Activated naive CD8-positive, alpha-beta T cell (primary cell): ENCODE data around the gene NRDE2.

ENCODE experiments used
- H3K27ac Mint-ChIP-seq: one replicate; pipeline ENCODE4 v1.8.0; 2021; ENCODE audit warnings: mixed read lengths
- H3K27me3 Mint-ChIP-seq: one replicate; pipeline ENCODE4 v1.8.0; 2021; ENCODE audit warnings: mixed read lengths
- H3K36me3 Mint-ChIP-seq: one replicate; pipeline ENCODE4 v1.8.0; 2021; ENCODE audit warnings: mixed read lengths
- H3K4me1 Mint-ChIP-seq: one replicate; pipeline ENCODE4 v1.8.0; 2021; ENCODE audit warnings: low read depth, mixed read lengths
- H3K4me3 Mint-ChIP-seq: one replicate; pipeline ENCODE4 v1.8.0; 2021; ENCODE audit warnings: mild to moderate bottlenecking, mixed read lengths
- H3K9me3 Mint-ChIP-seq: one replicate; pipeline ENCODE4 v1.8.0; 2021; ENCODE audit warnings: low read depth, mixed read lengths

The NRDE2 gene

DNA sequence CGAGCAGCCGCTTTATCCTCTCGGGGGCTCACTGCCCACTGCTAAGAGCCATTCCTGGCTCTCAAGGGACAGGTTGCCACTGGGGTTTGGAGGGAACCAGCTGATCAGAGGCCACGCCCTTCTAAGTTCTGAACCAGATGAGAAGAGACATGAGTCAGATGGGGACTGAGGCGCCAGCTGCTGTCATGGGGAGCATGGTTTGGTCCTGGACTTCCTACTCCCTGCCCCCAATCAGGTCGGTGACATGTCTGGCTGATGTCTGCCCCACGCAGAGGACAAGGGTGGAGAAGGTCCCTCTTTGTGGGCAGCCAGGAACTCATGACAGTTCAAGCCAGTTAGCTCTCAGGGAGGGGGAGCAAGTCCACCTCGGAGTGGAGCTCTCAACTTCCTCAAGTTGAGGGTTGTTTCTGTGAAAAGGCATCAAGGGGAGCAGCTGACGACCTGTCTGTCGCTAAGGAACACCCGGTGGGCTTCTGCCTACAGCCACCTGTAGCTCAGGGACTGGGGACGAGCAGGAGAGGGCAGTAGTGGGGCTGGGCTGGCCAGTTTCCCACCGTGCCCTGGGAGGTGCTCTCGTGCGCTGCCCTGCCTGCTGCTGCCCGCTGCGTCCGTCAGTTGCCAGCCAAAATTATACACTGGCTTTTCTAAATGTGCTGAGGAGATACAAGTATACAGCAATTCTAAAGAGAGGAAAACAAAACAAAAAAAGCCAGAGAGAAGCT lies 54.9 kb downstream of the NRDE2 start:
- peaks cover 13% of the 10 kb centered on the region for H3K4me1 Mint-ChIP-seq
- H3K36me3 Mint-ChIP-seq: no peaks in the 10 kb centered on the region
- no peaks in the 10 kb centered on the region for H3K9me3 Mint-ChIP-seq
- H3K4me3 Mint-ChIP-seq: no peak overlapping the region
- no peaks in the 10 kb centered on the region for H3K27me3 Mint-ChIP-seq
- peak overlapping the region; percentile 72 for H3K27ac Mint-ChIP-seq

DNA sequence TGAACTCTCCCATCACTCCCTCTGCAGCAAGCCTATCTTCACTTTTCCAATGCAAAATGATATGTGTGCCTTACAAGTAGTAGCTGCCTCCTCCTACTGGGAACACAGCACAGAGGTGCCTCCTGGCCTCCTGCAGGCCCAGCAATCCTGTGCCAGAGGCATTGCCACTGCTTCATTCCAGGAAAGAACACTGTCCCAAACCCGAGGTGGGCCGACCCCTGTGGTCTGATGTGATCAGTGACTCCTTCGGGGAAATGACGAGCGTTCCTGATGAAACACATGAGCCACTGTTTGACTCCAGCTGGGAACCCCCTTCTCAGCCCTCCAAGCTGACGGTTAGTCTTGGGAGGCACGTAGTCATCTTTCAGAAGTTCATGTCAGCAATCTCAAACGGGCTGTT lies 55.9 kb downstream of the NRDE2 start:
- no peaks in the 10 kb centered on the region for H3K36me3 Mint-ChIP-seq
- no peaks in the 10 kb centered on the region for H3K9me3 Mint-ChIP-seq
- no peak overlapping the region for H3K4me3 Mint-ChIP-seq
- H3K27ac Mint-ChIP-seq: peak overlapping the region; percentile 64
- H3K27me3 Mint-ChIP-seq: no peaks in the 10 kb centered on the region
- H3K4me1 Mint-ChIP-seq: peaks cover 13% of the 10 kb centered on the region

DNA sequence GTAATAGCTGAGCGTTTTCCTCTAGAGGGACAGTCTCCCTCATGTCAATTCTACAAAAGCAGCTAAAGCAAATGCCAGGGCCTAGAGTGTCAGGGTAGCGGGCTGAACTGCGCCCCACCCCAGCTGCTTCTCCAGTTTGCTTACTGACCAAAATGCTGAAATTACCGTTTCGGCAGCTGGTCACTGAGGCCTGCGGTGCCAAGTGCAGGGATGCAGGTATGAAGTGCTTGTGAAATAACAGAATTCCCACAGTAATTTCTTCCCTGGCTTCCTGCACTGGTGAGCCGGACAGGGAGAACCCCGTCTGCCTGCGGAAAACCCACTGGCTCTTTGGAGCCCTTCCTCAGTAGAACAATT lies 56.3 kb downstream of the NRDE2 start:
- no peaks in the 10 kb centered on the region for H3K36me3 Mint-ChIP-seq
- no peak overlapping the region for H3K4me3 Mint-ChIP-seq
- H3K27me3 Mint-ChIP-seq: no peaks in the 10 kb centered on the region
- no peaks in the 10 kb centered on the region for H3K9me3 Mint-ChIP-seq
- H3K27ac Mint-ChIP-seq: peak overlapping the region; percentile 64
- peaks cover 13% of the 10 kb centered on the region for H3K4me1 Mint-ChIP-seq

DNA sequence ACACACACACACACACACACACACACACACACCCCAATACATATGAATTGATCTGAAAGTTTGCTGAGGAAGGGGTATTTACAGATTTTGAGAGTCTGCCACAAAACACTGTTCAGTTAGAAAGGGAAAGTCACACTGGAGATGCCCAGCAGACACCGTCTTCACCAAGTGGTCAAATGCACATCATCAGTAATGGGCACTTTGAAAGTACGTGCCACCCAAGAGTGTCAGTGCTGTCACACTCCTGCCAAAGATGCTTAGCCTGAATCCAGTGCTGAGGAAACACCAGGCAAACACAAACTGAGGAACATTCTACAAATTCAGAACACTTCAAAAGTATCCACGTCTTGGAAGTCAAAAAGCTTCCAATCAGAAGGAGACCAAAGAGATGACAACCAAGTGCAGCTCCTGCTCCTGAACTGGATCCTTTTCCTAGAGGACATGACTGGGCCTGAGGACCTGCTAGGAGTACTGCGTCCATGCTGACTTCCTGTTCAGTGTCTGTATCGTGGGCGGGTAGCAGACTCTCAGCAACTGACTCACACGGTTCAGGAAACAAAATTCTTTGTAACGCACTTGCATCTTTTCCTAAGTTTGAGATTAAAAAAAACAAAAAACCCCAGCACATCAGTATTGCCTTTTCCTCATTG lies 56.8 kb downstream of the NRDE2 start:
- no peaks in the 10 kb centered on the region for H3K36me3 Mint-ChIP-seq
- H3K4me3 Mint-ChIP-seq: no peak overlapping the region
- H3K9me3 Mint-ChIP-seq: no peaks in the 10 kb centered on the region
- peaks cover 13% of the 10 kb centered on the region for H3K4me1 Mint-ChIP-seq
- peak overlapping the region; percentile 64 for H3K27ac Mint-ChIP-seq
- no peaks in the 10 kb centered on the region for H3K27me3 Mint-ChIP-seq

DNA sequence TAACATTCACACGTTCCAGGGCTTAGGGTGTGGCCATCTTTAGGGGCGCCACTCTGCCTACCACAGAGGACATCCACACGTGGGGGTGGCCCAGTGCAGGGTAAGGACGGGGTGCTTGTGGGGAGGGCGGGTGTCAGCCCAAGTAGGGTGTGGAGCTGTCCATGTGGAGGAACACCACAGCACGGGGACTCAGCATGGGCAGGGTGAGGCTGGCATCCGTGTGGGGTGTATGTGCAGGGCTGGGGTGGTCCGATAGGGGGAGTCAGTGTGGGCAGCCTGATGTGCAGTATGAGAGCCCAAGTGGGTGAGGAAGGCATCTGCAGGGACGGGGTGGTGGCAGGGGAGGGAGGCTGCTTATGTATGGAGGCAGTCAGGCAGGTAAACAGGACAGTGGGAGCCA lies 57.7 kb downstream of the NRDE2 start:
- Mint-ChIP-seq H3K27ac (peak overlapping the region; percentile 50), H3K36me3 (no peaks in the 10 kb centered on the region), H3K9me3 (no peaks in the 10 kb centered on the region), H3K4me1 (peaks cover 13% of the 10 kb centered on the region), H3K4me3 (no peak overlapping the region), H3K27me3 (no peaks in the 10 kb centered on the region)

DNA sequence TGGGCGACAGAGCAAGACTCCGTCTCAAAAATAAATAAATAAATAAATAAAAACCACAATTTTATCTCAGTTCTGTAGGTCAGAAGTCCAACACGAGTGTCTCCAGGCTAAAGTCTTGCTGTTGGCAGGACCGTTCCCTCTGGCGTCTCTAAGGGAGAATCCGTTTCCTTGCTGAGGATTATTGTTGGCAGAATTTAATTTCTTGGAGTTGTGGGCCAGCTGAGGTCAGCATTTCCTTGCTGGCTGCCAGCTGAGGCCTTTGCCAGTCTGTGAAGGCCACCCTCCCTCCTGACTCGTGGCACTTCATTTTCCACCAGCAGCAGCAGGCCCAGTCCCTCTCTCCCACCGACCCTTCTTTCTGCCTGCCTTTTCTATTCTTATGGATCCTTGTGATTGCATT lies 58.2 kb downstream of the NRDE2 start:
- peaks cover 13% of the 10 kb centered on the region for H3K4me1 Mint-ChIP-seq
- H3K27ac Mint-ChIP-seq: peak overlapping the region; percentile 50
- H3K4me3 Mint-ChIP-seq: no peak overlapping the region
- H3K9me3 Mint-ChIP-seq: no peaks in the 10 kb centered on the region
- no peaks in the 10 kb centered on the region for H3K27me3 Mint-ChIP-seq
- no peaks in the 10 kb centered on the region for H3K36me3 Mint-ChIP-seq

DNA sequence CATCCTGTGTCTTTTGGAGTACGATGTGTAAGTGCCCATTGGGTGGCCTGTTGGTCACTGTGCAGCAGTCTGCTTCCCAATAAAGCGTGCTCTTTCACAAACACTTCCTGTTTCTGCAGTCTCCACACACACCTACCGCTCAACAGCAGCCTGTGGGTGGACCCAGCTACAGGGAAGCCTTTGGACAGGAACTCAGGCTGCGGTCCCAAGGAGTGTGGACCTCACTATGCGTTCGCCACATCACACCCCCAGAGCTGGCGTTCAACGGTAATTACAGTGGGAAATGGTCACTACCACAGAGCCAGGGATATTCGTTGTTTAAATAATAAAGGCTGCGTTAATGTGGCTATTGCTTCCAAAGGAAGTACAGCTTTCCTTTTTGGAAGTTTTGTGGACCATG lies 59.2 kb downstream of the NRDE2 start:
- no peak overlapping the region for H3K4me3 Mint-ChIP-seq
- H3K27ac Mint-ChIP-seq: no peak overlapping the region
- peaks cover 13% of the 10 kb centered on the region for H3K4me1 Mint-ChIP-seq
- no peaks in the 10 kb centered on the region for H3K9me3 Mint-ChIP-seq
- no peaks in the 10 kb centered on the region for H3K27me3 Mint-ChIP-seq
- no peaks in the 10 kb centered on the region for H3K36me3 Mint-ChIP-seq

DNA sequence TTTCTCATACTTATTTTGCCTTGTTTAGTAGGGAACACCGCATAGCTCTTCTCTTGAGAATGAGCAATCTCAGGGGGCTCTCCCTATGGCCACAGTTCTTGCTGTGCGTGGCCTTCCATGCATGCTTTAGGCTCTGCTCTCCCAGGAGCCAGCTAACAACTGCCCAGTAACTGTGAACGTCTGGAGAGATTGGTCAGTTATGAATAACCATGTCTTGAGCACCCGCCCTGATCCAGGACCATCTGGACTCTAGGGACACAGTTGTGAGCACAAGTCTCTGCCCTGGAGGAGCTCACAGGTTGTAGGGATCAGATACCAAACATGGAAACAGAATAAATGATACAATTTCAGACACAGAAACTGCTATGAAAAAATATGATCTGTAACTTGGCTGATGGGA lies 63.3 kb downstream of the NRDE2 start:
- Mint-ChIP-seq H3K36me3 (peaks cover 3% of the 10 kb centered on the region), H3K4me1 (peaks cover 3% of the 10 kb centered on the region), H3K27me3 (no peaks in the 10 kb centered on the region), H3K27ac (no peak overlapping the region), H3K9me3 (no peaks in the 10 kb centered on the region), H3K4me3 (no peak overlapping the region)

DNA sequence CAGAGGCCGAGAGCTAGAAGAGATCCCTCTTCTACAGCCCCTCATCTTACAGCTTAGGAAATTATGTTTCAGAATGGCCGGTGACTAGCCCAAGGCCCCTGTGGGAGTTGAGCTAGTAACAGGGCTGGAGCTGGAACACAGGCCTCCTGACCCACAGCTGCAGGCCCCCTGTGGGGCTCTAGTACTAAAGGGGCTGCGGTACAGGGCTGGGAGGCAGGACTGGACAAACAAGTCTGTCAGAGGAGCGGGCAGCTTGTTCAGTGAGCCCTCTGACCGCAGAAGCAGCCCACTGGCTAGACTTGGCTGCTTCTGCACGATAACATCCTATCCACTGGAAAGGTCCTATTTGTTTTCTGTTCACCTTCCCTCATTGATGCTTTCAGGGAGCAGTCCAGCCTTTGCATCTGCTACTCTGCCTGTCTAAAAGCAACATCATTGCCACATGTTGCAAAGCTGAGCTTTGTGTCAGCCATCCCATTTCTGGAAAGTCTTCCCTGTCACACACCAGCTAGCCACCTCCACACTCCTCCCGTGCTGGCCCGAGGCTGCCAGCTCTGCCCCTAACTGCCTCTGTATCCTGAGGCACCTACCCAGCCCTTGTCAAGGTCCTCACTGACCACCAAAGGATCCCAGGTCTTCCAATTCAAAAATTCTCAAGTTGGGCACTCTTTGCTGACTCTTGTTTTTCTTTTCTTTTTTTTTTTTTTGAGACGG lies 65.1 kb downstream of the NRDE2 start:
- Mint-ChIP-seq H3K36me3 (peaks cover 3% of the 10 kb centered on the region), H3K27ac (peak overlapping the region; percentile 5), H3K9me3 (no peaks in the 10 kb centered on the region), H3K27me3 (no peaks in the 10 kb centered on the region), H3K4me3 (no peak overlapping the region), H3K4me1 (peaks cover 3% of the 10 kb centered on the region)

DNA sequence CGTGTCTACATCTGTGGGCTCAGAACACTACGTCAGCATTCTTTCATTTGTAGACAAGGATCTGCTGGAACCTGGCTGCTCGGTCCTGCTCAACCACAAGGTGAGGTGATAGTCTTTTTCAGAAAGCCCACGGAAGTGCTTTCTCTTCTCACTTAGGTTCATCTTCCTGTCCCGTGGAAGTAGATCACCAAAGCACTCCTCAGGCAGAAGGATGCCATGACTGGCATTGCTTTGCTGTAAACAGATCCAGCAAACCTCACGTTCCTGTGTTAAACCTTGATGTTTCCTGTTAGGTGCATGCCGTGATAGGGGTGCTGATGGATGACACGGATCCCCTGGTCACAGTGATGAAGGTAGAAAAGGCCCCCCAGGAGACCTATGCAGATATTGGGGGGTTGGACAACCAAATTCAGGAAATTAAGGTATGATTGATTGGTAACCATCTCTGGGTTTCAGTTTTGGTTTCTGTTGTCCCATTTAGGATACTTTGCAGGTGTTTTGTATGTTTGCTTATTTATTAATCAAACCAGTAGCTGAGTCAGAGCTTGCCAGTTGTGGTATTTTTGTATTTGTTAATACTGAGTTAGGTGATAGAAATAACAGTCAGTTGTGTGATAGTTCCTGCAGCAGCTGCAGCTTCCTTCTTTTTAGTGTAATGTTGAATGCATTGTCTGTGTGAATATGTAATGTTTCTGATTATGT lies 67.8 kb downstream of the NRDE2 start:
- peaks cover 6% of the 10 kb centered on the region for H3K4me1 Mint-ChIP-seq

DNA sequence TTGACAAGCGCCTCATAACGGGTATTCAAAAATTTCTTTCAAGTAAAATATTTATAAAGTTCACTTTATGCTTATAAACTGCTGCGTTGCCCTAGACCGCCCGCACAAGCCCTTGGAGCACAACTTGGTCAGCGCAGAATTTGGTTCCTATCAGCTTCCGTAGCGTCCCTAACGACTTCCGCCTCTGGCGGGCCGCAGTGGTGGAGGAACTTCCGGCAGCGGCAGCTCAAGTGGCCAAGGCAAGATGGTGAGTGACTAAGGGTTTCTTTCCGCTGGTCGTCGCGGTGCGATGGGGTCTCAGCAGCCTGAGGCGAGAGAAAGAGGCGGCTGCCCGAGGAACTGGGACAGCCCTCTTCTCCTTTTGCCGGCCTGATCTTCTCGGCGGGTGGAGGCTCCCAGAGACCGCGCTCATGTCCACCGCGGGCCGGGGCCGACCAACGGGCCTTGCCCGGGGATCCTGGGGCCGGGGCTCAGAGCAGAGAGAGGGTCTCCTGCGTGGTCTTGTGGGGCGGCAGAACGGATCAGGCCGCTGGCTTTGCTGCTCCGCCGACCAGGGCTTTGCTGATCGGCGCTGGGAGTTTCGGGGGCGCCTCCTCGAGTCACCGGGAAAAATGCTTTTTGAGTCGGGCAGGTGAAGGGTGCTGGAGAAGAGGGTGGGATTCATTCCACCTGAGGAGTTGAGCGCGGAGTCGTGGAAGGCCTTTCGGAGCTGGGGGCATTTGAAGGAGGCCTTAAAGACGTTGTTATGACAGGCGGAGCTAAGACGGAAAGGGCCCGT lies 75.2 kb downstream of the NRDE2 start, which contains the start of gene PSMC1:
PSMC1 (plus strand) TSS at position 200 of the 778 bp plus-strand sequence; CDS start at position 245, 45 bp downstream.
- Mint-ChIP-seq H3K27me3 (peaks cover 2% of the 10 kb centered on the region), H3K4me3 (peak within 1 kb of the TSS; percentile 99), H3K27ac (peak within 1 kb of the TSS; percentile 99), H3K36me3 (peaks cover 19% of the 10 kb centered on the region), H3K9me3 (no peaks in the 10 kb centered on the region), H3K4me1 (peaks cover 32% of the 10 kb centered on the region)

More for the DNA sequence above, 67.8 kb downstream of the NRDE2 start:
- Mint-ChIP-seq H3K36me3 (peaks cover 12% of the 10 kb centered on the region), H3K27ac (peak overlapping the region; percentile 34), H3K27me3 (no peaks in the 10 kb centered on the region), H3K9me3 (no peaks in the 10 kb centered on the region), H3K4me3 (no peak overlapping the region)

DNA sequence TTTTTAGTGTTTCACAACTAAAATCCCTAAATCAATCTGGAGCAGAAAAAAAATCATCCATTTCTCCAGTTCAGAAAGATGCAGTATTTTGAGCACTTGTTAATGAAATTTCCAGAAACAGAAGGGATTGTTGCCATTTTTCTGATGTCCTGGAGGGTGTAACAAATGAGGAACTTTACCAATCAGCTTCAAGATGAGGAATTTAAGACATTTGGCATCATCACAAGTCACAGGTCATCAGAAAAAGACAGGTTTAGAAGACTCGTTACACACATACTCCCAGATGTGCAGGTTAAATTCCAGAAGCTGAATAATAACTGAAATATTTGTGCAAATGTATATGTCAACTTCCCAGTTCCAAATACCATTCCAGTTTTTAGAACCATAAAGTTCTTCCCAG lies 75.9 kb downstream of the NRDE2 start:
- H3K27me3 Mint-ChIP-seq: peaks cover 2% of the 10 kb centered on the region
- peaks cover 13% of the 10 kb centered on the region for H3K36me3 Mint-ChIP-seq
- no peaks in the 10 kb centered on the region for H3K9me3 Mint-ChIP-seq
- H3K4me1 Mint-ChIP-seq: peaks cover 32% of the 10 kb centered on the region
- H3K4me3 Mint-ChIP-seq: peak overlapping the region; percentile 99
- peak overlapping the region; percentile 79 for H3K27ac Mint-ChIP-seq

DNA sequence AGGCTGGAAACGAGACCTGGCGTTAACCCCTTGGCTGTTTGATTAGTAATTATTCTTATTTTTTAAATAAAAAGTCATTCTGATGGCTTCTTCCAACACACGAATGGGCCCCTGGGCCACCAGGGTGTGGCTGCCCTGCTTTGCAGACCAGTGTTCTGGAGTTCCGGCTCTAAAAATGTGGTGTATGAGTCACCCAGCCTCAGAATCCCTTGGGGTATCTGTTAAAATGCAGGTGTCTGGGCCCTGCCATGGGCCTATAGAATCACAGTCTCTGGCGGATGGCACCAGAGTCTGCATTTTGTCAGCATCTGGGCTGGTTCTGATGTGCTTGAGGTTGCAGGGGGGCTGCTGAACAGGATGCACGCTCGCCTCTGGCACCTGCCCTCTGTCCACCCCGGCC lies 77.9 kb downstream of the NRDE2 start:
- Mint-ChIP-seq H3K27ac (no peak overlapping the region), H3K4me1 (peaks cover 27% of the 10 kb centered on the region)

DNA sequence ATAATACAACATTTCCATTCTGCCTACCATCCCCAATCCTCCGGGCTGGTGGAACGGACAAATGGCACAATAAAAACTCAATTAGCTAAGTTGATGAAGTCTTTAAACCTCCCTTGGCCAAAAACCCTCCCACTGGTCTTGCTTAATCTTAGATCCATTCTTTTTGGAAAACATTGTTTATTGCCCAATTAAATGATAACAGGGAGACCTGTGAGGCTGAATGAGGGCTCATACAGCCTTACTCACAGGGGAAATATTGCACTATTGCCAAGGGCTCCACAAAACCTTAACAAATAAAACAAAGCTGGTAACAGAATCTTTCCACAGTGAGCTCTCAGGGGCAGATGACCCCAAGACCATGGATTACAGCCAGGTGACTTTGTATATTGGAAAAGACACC lies 83.1 kb downstream of the NRDE2 start:
- Mint-ChIP-seq H3K9me3 (peaks cover 9% of the 10 kb centered on the region), H3K4me1 (no peaks in the 10 kb centered on the region), H3K4me3 (no peak overlapping the region), H3K27ac (no peak overlapping the region), H3K36me3 (no peaks in the 10 kb centered on the region), H3K27me3 (peaks cover 10% of the 10 kb centered on the region)

More for the DNA sequence above, 77.9 kb downstream of the NRDE2 start:
- Mint-ChIP-seq H3K4me3 (no peak overlapping the region), H3K9me3 (no peaks in the 10 kb centered on the region), H3K27me3 (peaks cover 4% of the 10 kb centered on the region), H3K36me3 (peaks cover 9% of the 10 kb centered on the region)
